DMS79 treated with DMSO at 0.1 percent for 48 hours (cell line): ENCODE measurements around the gene GOLGA1.

Source experiments
- DNase-seq: peaks from one replicate; lab custom pipeline; 2025; lab: John Stamatoyannopoulos, UW

The GOLGA1 gene

GRCh38 chr9:124882231-124882630 is 58.7 kb downstream of the GOLGA1 start:
- no peak for DNase-seq

- no peak for DNase-seq
These were observed 59.6 kb downstream of the GOLGA1 start for GRCh38 chr9:124881138-124881743.

- no peak for DNase-seq
These were observed 60.4 kb downstream of the GOLGA1 start for GRCh38 chr9:124880501-124880900.

- no peak for DNase-seq
These were observed 61.7 kb downstream of the GOLGA1 start for GRCh38 chr9:124879226-124879625.

GRCh38 chr9:124878518-124878917 is 62.4 kb downstream of the GOLGA1 start:
- DNase-seq, result no peak

GRCh38 chr9:124878021-124878420 is 62.9 kb downstream of the GOLGA1 start:
- no peak for DNase-seq

- no peak for DNase-seq
These were observed 63.7 kb downstream of the GOLGA1 start for GRCh38 chr9:124877021-124877782.

- no peak for DNase-seq
These were observed 65.4 kb downstream of the GOLGA1 start for GRCh38 chr9:124875501-124875900.

- no peak for DNase-seq
These were observed 67.2 kb downstream of the GOLGA1 start for GRCh38 chr9:124873664-124874063.

- no peak for DNase-seq
These were observed 69.7 kb downstream of the GOLGA1 start for GRCh38 chr9:124871156-124871561.

- DNase-seq, result no peak
These were observed 70.2 kb downstream of the GOLGA1 start for GRCh38 chr9:124870723-124871122.

GRCh38 chr9:124869986-124870560 is 70.8 kb downstream of the GOLGA1 start:
- no peak for DNase-seq

GRCh38 chr9:124869466-124869985 is 71.4 kb downstream of the GOLGA1 start:
- no peak for DNase-seq

- DNase-seq, result peak; percentile 82
These were observed 72.1 kb downstream of the GOLGA1 start for GRCh38 chr9:124868511-124869465.

GRCh38 chr9:124863371-124863871 is 77.5 kb downstream of the GOLGA1 start:
- DNase-seq, result peak; percentile 90

GRCh38 chr9:124861342-124862229 is 79.3 kb downstream of the GOLGA1 start, which contains the start of the genes ARPC5L and RPL35:
TSS of gene ARPC5L (plus strand) at chr9:124862130. CDS start at chr9:124869291, 7,161 bp downstream.
TSS of gene RPL35 (minus strand) at chr9:124861957. CDS start at chr9:124861912, 45 bp downstream.
- peak; percentile 92 for DNase-seq

GRCh38 chr9:124860582-124861341 is 80.1 kb downstream of the GOLGA1 start:
- DNase-seq, result no peak

- DNase-seq, result no peak
These were observed 80.9 kb downstream of the GOLGA1 start for GRCh38 chr9:124859803-124860581.
